Measurements from ENCODE around the gene ASCL5. TPM values are rescaled to one million over a fixed set of nuclear protein-coding genes. Genes with fewer than 3 reads are reported as not detected.

Gene ASCL5
- total RNA-seq, 1 donor from 2014 or later, result not detected

DNA sequence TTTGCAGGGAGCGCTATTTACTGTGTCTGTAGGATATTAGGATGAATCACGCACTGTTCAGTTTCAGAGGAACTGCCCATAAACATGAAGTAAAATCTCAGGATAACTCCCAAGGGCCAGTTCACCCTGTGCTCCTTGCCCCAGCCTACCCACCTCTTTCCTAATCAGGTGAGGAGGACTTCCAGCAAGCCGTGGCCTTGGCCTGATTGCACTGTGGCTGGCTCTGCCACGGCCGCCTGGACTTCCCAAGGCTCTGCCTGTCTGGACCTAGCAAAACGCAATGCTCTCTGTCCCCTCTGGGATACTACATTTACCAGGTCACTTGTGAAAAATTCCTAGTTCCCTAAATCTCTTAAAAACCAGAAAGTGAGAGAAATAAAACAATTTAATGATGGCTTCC lies 7.4 kb upstream of the ASCL5 start:
- intact Hi-C loops (cut with micrococcal nuclease), result no loop called here
- Mint-ChIP-seq H3K27ac (no peak overlapping the region), H3K27me3 (no peaks in the 10 kb centered on the region), H3K9me3 (no peaks in the 10 kb centered on the region), H3K4me1 (no peaks in the 10 kb centered on the region), H3K4me3 (no peak overlapping the region), H3K36me3 (ENCODE audit: low read depth) (peaks cover 41% of the 10 kb centered on the region)
- CTCF ChIA-PET, result no interaction called here
- DNase-seq (no peak), ATAC-seq (ENCODE audit: low read depth) (no peak)
- TF ChIP-seq CTCF (IDR thresholded peaks at IDR 0.05), result no peak
- POLR2A ChIA-PET, result no interaction called here

DNA sequence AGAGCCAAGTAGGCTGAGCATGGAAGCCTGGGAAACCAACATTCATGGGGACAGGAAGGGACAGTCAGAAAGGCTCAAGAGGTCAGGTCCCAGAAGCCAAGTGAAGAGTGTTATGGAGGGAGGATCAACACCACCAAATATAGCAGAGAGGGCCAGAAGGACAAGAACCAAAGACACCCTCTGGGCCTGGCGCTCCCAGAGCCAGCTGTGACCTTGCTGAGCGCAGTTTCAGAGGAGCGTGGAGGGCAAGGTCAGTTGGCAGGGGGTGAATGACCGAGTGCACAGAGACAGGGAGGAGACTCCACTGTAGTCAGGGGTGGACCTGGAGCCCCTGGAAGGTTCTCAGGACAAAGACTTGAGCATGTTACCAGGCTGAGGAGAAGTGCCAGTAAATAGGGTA lies 4.4 kb upstream of the ASCL5 start:
- no peak for TF ChIP-seq CTCF (IDR thresholded peaks at IDR 0.05)
- H3K27ac Mint-ChIP-seq, result no peak overlapping the region

GRCh38 chr1:201128962-201129361 lies 2.0 kb upstream of the ASCL5 start:
- intact Hi-C loops (cut with micrococcal nuclease), result no loop called here
- Mint-ChIP-seq H3K9me3 (no peaks in the 10 kb centered on the region), H3K27me3 (peaks cover 5% of the 10 kb centered on the region), H3K36me3 (ENCODE audit: low read depth) (peaks cover 7% of the 10 kb centered on the region), H3K4me3 (no peak overlapping the region), H3K27ac (no peak overlapping the region), H3K4me1 (no peaks in the 10 kb centered on the region)
- ChIA-PET CTCF (no interaction called here), POLR2A (no interaction called here)
- TF ChIP-seq CTCF (IDR thresholded peaks at IDR 0.05), result no peak
- DNase-seq (no peak), ATAC-seq (ENCODE audit: low read depth) (no peak)

More for the DNA sequence above, 4.4 kb upstream of the ASCL5 start:
- ChIA-PET CTCF (no interaction called here), POLR2A (no interaction called here)
- Mint-ChIP-seq H3K9me3 (no peaks in the 10 kb centered on the region), H3K36me3 (ENCODE audit: low read depth) (peaks cover 25% of the 10 kb centered on the region), H3K27me3 (peaks cover 5% of the 10 kb centered on the region), H3K4me3 (no peak overlapping the region), H3K4me1 (no peaks in the 10 kb centered on the region)
- ATAC-seq (ENCODE audit: low read depth), result no peak
- intact Hi-C loops (cut with micrococcal nuclease), result no loop called here
- DNase-seq, result no peak

- POLR2A ChIA-PET, result no interaction called here
- no peak for DNase-seq
- peaks cover 5% of the 10 kb centered on the region for H3K36me3 Mint-ChIP-seq (ENCODE audit: low read depth)
- no peak for TF ChIP-seq CTCF (IDR thresholded peaks at IDR 0.05)
- ATAC-seq (ENCODE audit: low read depth), result no peak
- CTCF ChIA-PET, result interaction anchor here (0.9 kb wide), 1 partner anchor 14 kb away, joined by 5 read pairs; no protein-coding TSS in a partner anchor
- no peaks in the 10 kb centered on the region for H3K4me1 Mint-ChIP-seq
- no peaks in the 10 kb centered on the region for H3K9me3 Mint-ChIP-seq
- intact Hi-C loops (cut with micrococcal nuclease), result no loop called here
- no peak overlapping the region for H3K4me3 Mint-ChIP-seq
- H3K27ac Mint-ChIP-seq, result no peak overlapping the region
- peaks cover 8% of the 10 kb centered on the region for H3K27me3 Mint-ChIP-seq
Observed at GRCh38 chr1:201128476-201128875, 1.5 kb upstream of the ASCL5 start.

DNA sequence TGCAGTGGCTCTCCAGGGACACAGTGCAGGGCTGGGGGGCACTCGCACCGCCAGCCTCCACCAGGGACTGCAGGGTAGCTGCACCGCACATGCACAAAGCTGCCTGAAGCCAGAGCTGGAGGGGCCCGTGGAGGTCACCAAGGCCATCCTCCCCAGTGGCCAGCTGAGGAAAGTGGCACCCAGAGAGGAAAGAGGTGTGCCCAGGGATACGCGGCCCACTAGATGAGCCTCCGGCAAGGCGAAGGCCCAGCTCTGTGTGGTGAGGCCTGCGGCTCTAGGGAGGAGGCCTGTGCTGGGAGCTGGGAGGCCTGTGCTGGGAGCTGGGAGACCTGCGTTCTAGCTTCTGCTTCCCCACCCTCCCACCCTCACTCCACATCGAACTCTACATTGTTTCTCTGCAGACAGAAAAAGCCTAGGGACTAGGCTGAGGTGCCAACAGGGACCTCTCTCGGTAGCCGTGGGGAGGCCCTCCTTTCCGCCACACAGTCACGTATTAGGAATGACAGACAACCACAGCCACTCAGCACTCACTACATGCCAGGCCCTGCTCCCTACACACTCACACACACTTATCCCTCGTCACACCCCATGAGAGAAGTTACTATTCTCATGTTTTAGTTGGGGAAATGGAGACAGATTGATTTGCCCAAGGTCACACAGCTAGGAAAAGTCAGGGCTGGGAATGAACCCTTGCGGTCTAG lies 921 bp upstream of the ASCL5 start:
- Mint-ChIP-seq H3K36me3 (ENCODE audit: low read depth) (peaks cover 4% of the 10 kb centered on the region), H3K4me3 (no peak overlapping the region), H3K27ac (no peak overlapping the region), H3K27me3 (peaks cover 8% of the 10 kb centered on the region), H3K9me3 (no peaks in the 10 kb centered on the region), H3K4me1 (no peaks in the 10 kb centered on the region)
- no peak for TF ChIP-seq CTCF (IDR thresholded peaks at IDR 0.05)
- DNase-seq (no peak), ATAC-seq (ENCODE audit: low read depth) (no peak)
- ChIA-PET CTCF (interaction anchor here (0.9 kb wide), 1 partner anchor 13 kb away, joined by 5 read pairs; no protein-coding TSS in a partner anchor), POLR2A (no interaction called here)
- intact Hi-C loops (cut with micrococcal nuclease), result no loop called here
